Gastroesophageal sphincter (tissue), 4 donors: ENCODE results near the gene PHKA1. TPM values are rescaled to one million over a fixed set of nuclear protein-coding genes. Genes with fewer than 3 reads are reported as not detected.
A peak's percentile ranks its signal among the peaks of the same experiment; 100 is the strongest.

Experiments used
- ATAC-seq: fragments of 150-250 bp; one replicate; pipeline ENCODE4 v1.9.1; 2016; ENCODE audit warnings: mild to moderate bottlenecking, moderate library complexity
- H3K27ac ChIP-seq, 4 donors: fragments of 200-600 bp; sonication (generic) in 3 of 4; 1 replicate in 3 of 4; 2 replicates in 1 of 4; pipeline ENCODE4 v1.5.1; 2016 to 2019
- H3K27me3 ChIP-seq: fragments of 200-600 bp; sonication (generic); one replicate; pipeline ENCODE4 v1.5.1; 2019
- H3K36me3 ChIP-seq, 2 donors: fragments of 200-600 bp; sonication (generic); one replicate each; pipeline ENCODE4 v1.5.1; 2019; ENCODE audit warnings: control low read depth in 1 of 2
- H3K4me1 ChIP-seq, 3 donors: fragments of 200-600 bp; sonication (generic); 1 replicate in 2 of 3; 2 replicates in 1 of 3; pipeline ENCODE4 v1.5.1; 2016 to 2019; ENCODE audit warnings: control low read depth in 2 of 3
- H3K4me3 ChIP-seq, 2 donors: fragments of 200-600 bp; sonication (generic); one replicate each; pipeline ENCODE4 v1.5.1; 2019; ENCODE audit warnings: mild to moderate bottlenecking in 1 of 2, moderate library complexity in 1 of 2
- H3K9me3 ChIP-seq, 3 donors: fragments of 200-600 bp; sonication (generic); one replicate each; pipeline ENCODE4 v1.5.1; 2017 to 2019; ENCODE audit warnings: control low read depth in 2 of 3
- CTCF ChIP-seq, 4 experiments: fragments of 200-600 bp in 2 of 4; fragments of 450-650 bp in 2 of 4; sonication (generic) in 1 of 4; IDR thresholded peaks; one replicate each; pipeline ENCODE4 v1.5.1; 2017 to 2019; ENCODE audit warnings: antibody characterized with exemption in 4 of 4, mild to moderate bottlenecking in 2 of 4, moderate library complexity in 2 of 4
- EP300 ChIP-seq: sonication (generic); formaldehyde crosslinking; IDR thresholded peaks from one replicate; pipeline ENCODE4 v1.6.1; 2017; ENCODE audit warnings: antibody characterized with exemption, mild to moderate bottlenecking
- POLR2A ChIP-seq, 2 donors: fragments of 450-650 bp; IDR thresholded peaks; one replicate each; pipeline ENCODE4 v1.6.1; 2017; ENCODE audit warnings: antibody characterized with exemption in 2 of 2, mild to moderate bottlenecking in 2 of 2, moderate library complexity in 1 of 2
- POLR2AphosphoS5 ChIP-seq: sonication (generic); formaldehyde crosslinking; IDR thresholded peaks from one replicate; pipeline ENCODE4 v1.6.1; 2017; ENCODE audit warnings: antibody characterized with exemption
- WGBS, 2 donors: methylation state at CpG; one replicate each; pipeline ENCODE4 v1.1.5; 2018; ENCODE audit warnings: low coverage in 1 of 2; 5-methylcytosine and 5-hydroxymethylcytosine counted together
- total RNA-seq, 4 donors: library from RNA; depleted of rRNA; stranded (reverse); fragments of >200 nt; gene quantifications; one replicate each; pipeline ENCODE4 v1.1.0, GENCODE V29; 2016

Gene PHKA1
- total RNA-seq, 4 donors from 2014 or later = 4.5 to 22.9 (median 15.7) TPM

GRCh38 chrX:72644946-72645345, 69.2 kb downstream of the PHKA1 start:
- Histone ChIP-seq H3K36me3 (peaks cover 0 to 29% of the 10 kb centered on the region in 2 donors), H3K4me1 (no peaks in the 10 kb centered on the region), H3K27ac (no peak overlapping the region), H3K27me3 (no peaks in the 10 kb centered on the region), H3K9me3 (no peaks in the 10 kb centered on the region), H3K4me3 (no peak overlapping the region)
- no peak for ATAC-seq
- 60% methylated on average over 1 of the region's 2 CpGs; no CpG with 5 or more reads in 1 of the 2 donors for WGBS, 2 donors
- TF ChIP-seq CTCF (IDR thresholded peaks at IDR 0.05) (no peak), POLR2AphosphoS5 (no peak)

DNA sequence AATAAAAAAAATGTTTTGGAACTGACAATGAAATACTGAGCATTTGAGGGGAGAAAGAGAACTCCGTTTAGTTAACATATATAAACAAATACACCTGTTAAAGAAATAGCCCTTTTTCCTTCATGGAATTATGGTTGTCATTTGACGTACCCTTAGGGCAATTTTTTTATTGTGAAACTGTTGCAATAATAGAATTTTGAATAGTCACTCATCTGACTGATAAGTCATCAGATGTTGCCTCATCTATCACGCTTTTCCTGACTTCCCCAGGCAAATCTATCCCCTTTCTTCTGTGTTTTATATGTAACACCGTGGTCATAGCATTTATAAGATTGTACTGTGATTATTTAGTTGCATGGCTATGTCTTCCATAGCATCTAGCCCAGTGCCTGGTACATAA, 72.5 kb downstream of the PHKA1 start:
- peaks cover 0 to 19% of the 10 kb centered on the region in 2 donors for H3K36me3 ChIP-seq
- H3K9me3 ChIP-seq = no peaks in the 10 kb centered on the region
- no peak overlapping the region for H3K4me3 ChIP-seq
- no peaks in the 10 kb centered on the region for H3K4me1 ChIP-seq
- WGBS, 2 donors = 61 to 89% methylated on average over 4 of the region's 4 CpGs
- H3K27me3 ChIP-seq = no peaks in the 10 kb centered on the region
- ATAC-seq = no peak
- TF ChIP-seq POLR2AphosphoS5 (no peak), EP300 (no peak), POLR2A (IDR thresholded peaks at IDR 0.05) (no peak), CTCF (IDR thresholded peaks at IDR 0.05) (no peak)
- H3K27ac ChIP-seq = no peak overlapping the region

- H3K36me3 ChIP-seq = no peaks in the 10 kb centered on the region
- no peak for ATAC-seq
- no peak overlapping the region for H3K27ac ChIP-seq
- no peaks in the 10 kb centered on the region for H3K27me3 ChIP-seq
- no peak for TF ChIP-seq EP300
- TF ChIP-seq POLR2A (IDR thresholded peaks at IDR 0.05) = no peak
- TF ChIP-seq CTCF (IDR thresholded peaks at IDR 0.05) = no peak
- TF ChIP-seq POLR2AphosphoS5 = no peak
- no peak overlapping the region for H3K4me3 ChIP-seq
- peaks cover 0 to 15% (median 0%) of the 10 kb centered on the region in 3 donors for H3K4me1 ChIP-seq
- no peaks in the 10 kb centered on the region for H3K9me3 ChIP-seq
- 31 to 73% methylated on average over 1 of the region's 1 CpG for WGBS, 2 donors
Measured at GRCh38 chrX:72635930-72636329, 78.2 kb downstream of the PHKA1 start.

- peaks cover 0 to 15% (median 0%) of the 10 kb centered on the region in 3 donors for H3K4me1 ChIP-seq
- ATAC-seq = peak; percentile 43
- no peak overlapping the region for H3K4me3 ChIP-seq
- peak overlapping the region in 2 of 4 donors; percentile 2 to 33 for H3K27ac ChIP-seq
- 18 to 47% methylated on average over 2 to 3 of the region's 3 CpGs for WGBS, 2 donors
- no peaks in the 10 kb centered on the region for H3K27me3 ChIP-seq
- no peak for TF ChIP-seq POLR2A (IDR thresholded peaks at IDR 0.05)
- H3K9me3 ChIP-seq = no peaks in the 10 kb centered on the region
- no peaks in the 10 kb centered on the region for H3K36me3 ChIP-seq
Measured at GRCh38 chrX:72634331-72634730, 79.8 kb downstream of the PHKA1 start.

GRCh38 chrX:72630185-72630584, 83.9 kb downstream of the PHKA1 start:
- no peak overlapping the region for H3K27ac ChIP-seq
- H3K4me1 ChIP-seq = peaks cover 0 to 5% (median 0%) of the 10 kb centered on the region in 3 donors
- no peak for TF ChIP-seq POLR2A (IDR thresholded peaks at IDR 0.05)
- no peak for TF ChIP-seq EP300
- TF ChIP-seq POLR2AphosphoS5 = no peak
- TF ChIP-seq CTCF (IDR thresholded peaks at IDR 0.05) = no peak
- no CpG with 5 or more reads among the region's 1 CpG for WGBS, 2 donors
- H3K36me3 ChIP-seq = no peaks in the 10 kb centered on the region
- no peaks in the 10 kb centered on the region for H3K27me3 ChIP-seq
- H3K4me3 ChIP-seq = no peak overlapping the region
- H3K9me3 ChIP-seq = no peaks in the 10 kb centered on the region
- no peak for ATAC-seq
